Measurements from ENCODE around the gene C1GALT1. TPM values are rescaled to one million over a fixed set of nuclear protein-coding genes. Genes with fewer than 3 reads are reported as not detected.

C1GALT1 gene
- total RNA-seq, 1 experiment from 2014 or later: 15.6 TPM

- Histone ChIP-seq H3K4me3 (ENCODE audit: low read depth, low read length, poor library complexity, severe bottlenecking) (no peak overlapping the region), H3K9me3 (ENCODE audit: low read depth, low read length, poor library complexity, severe bottlenecking) (no peaks in the 10 kb centered on the region), H3K36me3 (ENCODE audit: insufficient read depth, low read length, poor library complexity, severe bottlenecking) (no peaks in the 10 kb centered on the region), H3K4me1 (ENCODE audit: insufficient read depth, low read length, poor library complexity, severe bottlenecking) (no peaks in the 10 kb centered on the region), H3K27ac (ENCODE audit: low read depth, low read length, poor library complexity, severe bottlenecking) (no peak overlapping the region), H3K27me3 (replicated peaks; ENCODE audit: insufficient read depth, low read depth, low read length, poor library complexity) (no peaks in the 10 kb centered on the region)
- ChIA-PET POLR2A (ENCODE audit: low non-redundant PET) (no interaction called here), CTCF (no interaction called here)
- no peak for DNase-seq (ENCODE audit: low spot score)
- BruUV-seq (replicated peaks): no TSS peak
- no peak for TF ChIP-seq EZH2 (IDR thresholded peaks at IDR 0.05; ENCODE audit: borderline replicate concordance, low read depth, low read length, poor library complexity, severe bottlenecking)
- no peak for TF ChIP-seq CTCF (conservative IDR thresholded peaks at IDR 0.05; ENCODE audit: low read depth, low read length)
- intact Hi-C loops (cut with micrococcal nuclease; ENCODE audit: unreplicated experiment): no loop called here
These were observed 108.2 kb downstream of the C1GALT1 start for GRCh38 chr7:7290429-7291122.

DNA sequence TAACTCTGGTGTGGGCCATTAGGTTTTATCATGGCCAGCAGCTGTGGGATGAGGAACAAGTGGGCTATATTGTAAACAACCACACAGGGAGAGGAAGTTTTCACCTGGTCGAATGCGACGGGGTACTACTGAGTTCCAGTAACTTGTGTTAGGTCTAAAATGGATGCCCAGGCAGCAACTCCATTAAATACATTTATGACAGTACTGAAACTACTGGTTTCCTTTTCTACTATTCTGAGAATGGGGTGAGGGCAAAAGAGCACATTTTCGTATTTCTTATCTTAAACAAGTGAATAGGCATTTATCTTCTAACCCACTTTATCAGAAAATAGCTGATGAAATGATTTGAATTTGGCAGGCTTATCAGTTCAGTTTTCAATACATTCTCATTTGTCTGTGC, 109.7 kb downstream of the C1GALT1 start:
- POLR2A ChIA-PET (ENCODE audit: low non-redundant PET): no interaction called here
- no peaks in the 10 kb centered on the region for H3K9me3 ChIP-seq (ENCODE audit: low read depth, low read length, poor library complexity, severe bottlenecking)
- no peak overlapping the region for H3K27ac ChIP-seq (ENCODE audit: low read depth, low read length, poor library complexity, severe bottlenecking)
- H3K4me3 ChIP-seq (ENCODE audit: low read depth, low read length, poor library complexity, severe bottlenecking): no peak overlapping the region
- no peaks in the 10 kb centered on the region for H3K36me3 ChIP-seq (ENCODE audit: insufficient read depth, low read length, poor library complexity, severe bottlenecking)
- H3K4me1 ChIP-seq (ENCODE audit: insufficient read depth, low read length, poor library complexity, severe bottlenecking): no peaks in the 10 kb centered on the region
- CTCF ChIA-PET: no interaction called here
- BruUV-seq (replicated peaks): no TSS peak
- intact Hi-C loops (cut with micrococcal nuclease; ENCODE audit: unreplicated experiment): no loop called here
- no peak for DNase-seq (ENCODE audit: low spot score)
- no peak for TF ChIP-seq CTCF (conservative IDR thresholded peaks at IDR 0.05; ENCODE audit: low read depth, low read length)
- no peak for TF ChIP-seq EZH2 (IDR thresholded peaks at IDR 0.05; ENCODE audit: borderline replicate concordance, low read depth, low read length, poor library complexity, severe bottlenecking)
- H3K27me3 ChIP-seq (replicated peaks; ENCODE audit: insufficient read depth, low read depth, low read length, poor library complexity): no peaks in the 10 kb centered on the region

- CTCF ChIA-PET: no interaction called here
These were observed 110.3 kb downstream of the C1GALT1 start for GRCh38 chr7:7292608-7293007.

More at GRCh38 chr7:7292608-7293007, 110.3 kb downstream of the C1GALT1 start:
- intact Hi-C loops (cut with micrococcal nuclease; ENCODE audit: unreplicated experiment): no loop called here
- H3K27ac ChIP-seq (ENCODE audit: low read depth, low read length, poor library complexity, severe bottlenecking): no peak overlapping the region
- no TSS peak for BruUV-seq (replicated peaks)
- no peak for TF ChIP-seq EZH2 (IDR thresholded peaks at IDR 0.05; ENCODE audit: borderline replicate concordance, low read depth, low read length, poor library complexity, severe bottlenecking)
- no peak for TF ChIP-seq CTCF (conservative IDR thresholded peaks at IDR 0.05; ENCODE audit: low read depth, low read length)
- no peaks in the 10 kb centered on the region for H3K36me3 ChIP-seq (ENCODE audit: insufficient read depth, low read length, poor library complexity, severe bottlenecking)
- H3K27me3 ChIP-seq (replicated peaks; ENCODE audit: insufficient read depth, low read depth, low read length, poor library complexity): no peaks in the 10 kb centered on the region
- H3K4me1 ChIP-seq (ENCODE audit: insufficient read depth, low read length, poor library complexity, severe bottlenecking): no peaks in the 10 kb centered on the region
- no peak overlapping the region for H3K4me3 ChIP-seq (ENCODE audit: low read depth, low read length, poor library complexity, severe bottlenecking)
- POLR2A ChIA-PET (ENCODE audit: low non-redundant PET): no interaction called here
- no peak for DNase-seq (ENCODE audit: low spot score)
- H3K9me3 ChIP-seq (ENCODE audit: low read depth, low read length, poor library complexity, severe bottlenecking): no peaks in the 10 kb centered on the region
